BLaER1 treated with 17β-estradiol and CSF1 and Interleukin-3, amounts not matched to agents 10 nM and 100 nM (cell line): Measurements from ENCODE around the gene DNAJB6.
"Not testable (repeated sequence)": the region's sequence is repeated elsewhere in the genome, so short reads cannot be mapped to it uniquely, and the experiment has no call there.

Experiments
- H3K27ac ChIP-seq, 11 experiments: shearing (Covaris generic); formaldehyde crosslinking; 2 replicates each; pipeline ENCODE4 v1.8.1; 2022
- H3K27me3 ChIP-seq, 11 experiments: shearing (Covaris generic); formaldehyde crosslinking; 2 replicates each; pipeline ENCODE4 v1.8.1; 2022
- H3K36me3 ChIP-seq, 11 experiments: shearing (Covaris generic); formaldehyde crosslinking; 2 replicates each; pipeline ENCODE4 v1.8.1; 2022
- H3K4me1 ChIP-seq, 10 experiments: shearing (Covaris generic); formaldehyde crosslinking; 2 replicates each; pipeline ENCODE4 v1.8.1; 2022
- H3K4me2 ChIP-seq, 11 experiments: shearing (Covaris generic); formaldehyde crosslinking; 2 replicates each; pipeline ENCODE4 v1.8.1; 2022
- H3K4me3 ChIP-seq, 10 experiments: shearing (Covaris generic); formaldehyde crosslinking; 2 replicates each; pipeline ENCODE4 v1.8.1; 2022
- H3K9ac ChIP-seq, 11 experiments: shearing (Covaris generic); formaldehyde crosslinking; 2 replicates each; pipeline ENCODE4 v1.8.1; 2022
- H3K9me3 ChIP-seq, 11 experiments: shearing (Covaris generic); formaldehyde crosslinking; replicated peaks in 1 of 11; 2 replicates each; pipeline ENCODE4 v1.8.1; 2022
- H4K20me1 ChIP-seq, 11 experiments: shearing (Covaris generic); formaldehyde crosslinking; 2 replicates each; pipeline ENCODE4 v1.8.1; 2022
- Cebpa-rat ChIP-seq, 11 experiments: shearing (Covaris generic); IDR thresholded peaks; 2 replicates each; pipeline ENCODE4 v1.8.1; 2022

DNAJB6 gene

DNA sequence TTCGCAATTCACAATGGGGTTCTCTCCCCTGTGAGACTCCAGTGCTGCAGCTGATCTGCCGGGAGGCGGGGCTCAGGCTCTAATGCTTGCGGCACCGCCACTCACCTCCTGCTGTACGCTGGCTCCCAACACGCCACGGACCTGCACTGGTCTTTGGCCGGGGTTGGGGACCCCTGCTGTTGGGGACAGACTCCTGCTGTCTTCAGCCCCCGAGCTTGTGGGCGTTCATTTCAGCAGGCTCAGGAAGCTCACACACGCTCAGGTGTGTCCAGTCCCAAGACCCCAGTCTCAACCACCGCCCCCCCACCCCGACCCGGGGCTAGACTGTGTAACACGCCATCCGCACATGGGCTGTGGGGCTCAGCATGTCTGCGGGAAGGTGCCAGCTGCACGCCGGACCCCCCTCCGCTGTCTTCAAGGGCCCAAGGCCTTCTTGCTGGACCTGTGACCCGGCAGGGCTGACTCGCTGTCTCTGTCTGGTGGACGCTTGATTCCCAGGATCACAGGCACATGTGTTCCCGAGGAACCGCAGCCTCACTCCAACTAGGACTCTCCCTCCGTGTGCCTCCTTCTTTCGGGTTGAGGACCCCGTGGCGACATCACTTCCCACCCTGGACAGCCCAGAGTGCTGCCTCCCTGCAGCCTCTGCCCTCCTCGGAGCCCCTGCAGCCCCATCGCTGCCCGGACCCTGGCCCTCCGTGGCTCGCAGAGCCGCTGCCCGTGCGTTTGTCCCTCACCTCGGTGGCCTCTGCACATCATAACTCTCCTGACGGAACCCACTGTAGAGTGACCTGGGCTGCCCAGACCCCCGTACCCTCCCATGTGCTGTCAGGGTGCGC is 106.4 kb downstream of the DNAJB6 start:
- Histone ChIP-seq H3K9me3 (peaks cover 0 to 12% (median 0%) of the 10 kb centered on the region in 11 experiments; a peak in 6 of 22 replicates), H4K20me1 (no peaks in the 10 kb centered on the region), H3K27me3 (peaks cover 0 to 5% (median 0%) of the 10 kb centered on the region in 11 experiments; a peak in 1 of 22 replicates), H3K4me2 (no peak overlapping the region), H3K4me3 (no peak overlapping the region), H3K27ac (no peak overlapping the region), H3K4me1 (peaks cover 5 to 27% (median 20%) of the 10 kb centered on the region in 10 experiments; a peak in 18 of 20 replicates), H3K9ac (no peak overlapping the region), H3K36me3 (no peaks in the 10 kb centered on the region)
- no peak for TF ChIP-seq Cebpa-rat (IDR thresholded peaks at IDR 0.05)

GRCh38 chr7:157444011-157444842 is 107.4 kb downstream of the DNAJB6 start:
- H3K27me3 ChIP-seq = peaks cover 0 to 5% (median 0%) of the 10 kb centered on the region in 11 experiments; a peak in 1 of 22 replicates
- no peak for TF ChIP-seq Cebpa-rat (IDR thresholded peaks at IDR 0.05)
- peak overlapping the region in 6 of 11 experiments; percentile 5 to 36 (median 26); a peak in 7 of 22 replicates for H3K4me2 ChIP-seq
- H3K36me3 ChIP-seq = no peaks in the 10 kb centered on the region
- no peak overlapping the region for H3K4me3 ChIP-seq
- no peaks in the 10 kb centered on the region for H4K20me1 ChIP-seq
- no peak overlapping the region for H3K9ac ChIP-seq
- H3K27ac ChIP-seq = no peak overlapping the region
- H3K4me1 ChIP-seq = peaks cover 5 to 27% (median 20%) of the 10 kb centered on the region in 10 experiments; a peak in 18 of 20 replicates
- H3K9me3 ChIP-seq = peaks cover 0 to 12% (median 0%) of the 10 kb centered on the region in 11 experiments; a peak in 6 of 22 replicates

DNA sequence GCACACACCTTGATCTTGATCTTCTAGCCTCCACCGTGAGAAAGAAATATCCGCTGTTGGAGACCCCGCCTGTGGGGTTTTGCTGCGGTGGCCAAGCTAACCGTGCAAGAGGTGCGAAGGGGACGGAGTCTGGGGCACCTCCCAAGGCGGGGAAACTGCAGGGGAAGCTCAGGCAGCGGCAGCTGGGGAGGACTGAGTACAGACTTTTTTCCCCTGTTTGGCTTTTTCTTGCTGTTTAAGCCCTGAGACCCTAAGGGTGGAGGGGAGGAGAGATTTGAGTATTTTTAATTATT is 108.0 kb downstream of the DNAJB6 start:
- no peak overlapping the region for H3K4me3 ChIP-seq
- H4K20me1 ChIP-seq = no peaks in the 10 kb centered on the region
- H3K9me3 ChIP-seq = peaks cover 0 to 12% (median 0%) of the 10 kb centered on the region in 11 experiments; a peak in 6 of 22 replicates
- no peak for TF ChIP-seq Cebpa-rat (IDR thresholded peaks at IDR 0.05)
- H3K4me1 ChIP-seq = peaks cover 5 to 27% (median 20%) of the 10 kb centered on the region in 10 experiments; a peak in 18 of 20 replicates
- no peak overlapping the region for H3K27ac ChIP-seq
- H3K9ac ChIP-seq = no peak overlapping the region
- H3K4me2 ChIP-seq = peak overlapping the region in 6 of 11 experiments; percentile 5 to 36 (median 26); a peak in 9 of 22 replicates
- H3K36me3 ChIP-seq = no peaks in the 10 kb centered on the region
- peaks cover 0 to 5% (median 0%) of the 10 kb centered on the region in 11 experiments; a peak in 1 of 22 replicates for H3K27me3 ChIP-seq

GRCh38 chr7:157445246-157445955 is 108.6 kb downstream of the DNAJB6 start:
- Histone ChIP-seq H3K27me3 (peaks cover 0 to 5% (median 0%) of the 10 kb centered on the region in 11 experiments; a peak in 1 of 22 replicates), H3K27ac (no peak overlapping the region), H3K9ac (no peak overlapping the region), H3K9me3 (peaks cover 0 to 12% (median 0%) of the 10 kb centered on the region in 11 experiments; a peak in 6 of 22 replicates), H4K20me1 (no peaks in the 10 kb centered on the region), H3K36me3 (no peaks in the 10 kb centered on the region), H3K4me3 (no peak overlapping the region), H3K4me2 (peak overlapping the region in 4 of 11 experiments; percentile 22 to 36 (median 26); a peak in 9 of 22 replicates), H3K4me1 (peaks cover 5 to 22% (median 15%) of the 10 kb centered on the region in 10 experiments; a peak in 18 of 20 replicates)
- TF ChIP-seq Cebpa-rat (IDR thresholded peaks at IDR 0.05) = no peak

GRCh38 chr7:157445956-157446295 is 109.1 kb downstream of the DNAJB6 start:
- Histone ChIP-seq H3K27ac (no peak overlapping the region), H3K4me2 (no peak overlapping the region), H4K20me1 (no peaks in the 10 kb centered on the region), H3K27me3 (peaks cover 0 to 5% (median 0%) of the 10 kb centered on the region in 11 experiments; a peak in 1 of 22 replicates), H3K4me1 (peaks cover under 1 to 17% (median 10%) of the 10 kb centered on the region in 10 experiments; a peak in 18 of 20 replicates), H3K9me3 (peaks cover 0 to 12% (median 0%) of the 10 kb centered on the region in 11 experiments; a peak in 6 of 22 replicates), H3K9ac (no peak overlapping the region), H3K36me3 (no peaks in the 10 kb centered on the region), H3K4me3 (no peak overlapping the region)
- TF ChIP-seq Cebpa-rat (IDR thresholded peaks at IDR 0.05) = no peak

- no peak overlapping the region for H3K4me3 ChIP-seq
- peaks cover 0 to 5% (median 0%) of the 10 kb centered on the region in 11 experiments; a peak in 1 of 22 replicates for H3K27me3 ChIP-seq
- no peak overlapping the region for H3K9ac ChIP-seq
- no peak overlapping the region for H3K4me2 ChIP-seq
- no peak for TF ChIP-seq Cebpa-rat (IDR thresholded peaks at IDR 0.05)
- H3K36me3 ChIP-seq = no peaks in the 10 kb centered on the region
- no peaks in the 10 kb centered on the region for H4K20me1 ChIP-seq
- peaks cover 0 to 12% (median 0%) of the 10 kb centered on the region in 11 experiments; a peak in 6 of 22 replicates for H3K9me3 ChIP-seq
- H3K4me1 ChIP-seq = peaks cover 0 to 16% (median 8%) of the 10 kb centered on the region in 10 experiments; a peak in 8 of 20 replicates
- no peak overlapping the region for H3K27ac ChIP-seq
Measured at GRCh38 chr7:157446322-157446721, 109.5 kb downstream of the DNAJB6 start.

- H3K27me3 ChIP-seq, H4K20me1 ChIP-seq, H3K36me3 ChIP-seq, H3K4me2 ChIP-seq, H3K9ac ChIP-seq, H3K4me1 ChIP-seq, H3K4me3 ChIP-seq, H3K27ac ChIP-seq: not testable (repeated sequence)
- H3K9me3 ChIP-seq = peaks cover 10 to 24% (median 16%) of the 10 kb centered on the region in 11 experiments
Measured at GRCh38 chr7:157454003-157454402, 117.2 kb downstream of the DNAJB6 start.

DNA sequence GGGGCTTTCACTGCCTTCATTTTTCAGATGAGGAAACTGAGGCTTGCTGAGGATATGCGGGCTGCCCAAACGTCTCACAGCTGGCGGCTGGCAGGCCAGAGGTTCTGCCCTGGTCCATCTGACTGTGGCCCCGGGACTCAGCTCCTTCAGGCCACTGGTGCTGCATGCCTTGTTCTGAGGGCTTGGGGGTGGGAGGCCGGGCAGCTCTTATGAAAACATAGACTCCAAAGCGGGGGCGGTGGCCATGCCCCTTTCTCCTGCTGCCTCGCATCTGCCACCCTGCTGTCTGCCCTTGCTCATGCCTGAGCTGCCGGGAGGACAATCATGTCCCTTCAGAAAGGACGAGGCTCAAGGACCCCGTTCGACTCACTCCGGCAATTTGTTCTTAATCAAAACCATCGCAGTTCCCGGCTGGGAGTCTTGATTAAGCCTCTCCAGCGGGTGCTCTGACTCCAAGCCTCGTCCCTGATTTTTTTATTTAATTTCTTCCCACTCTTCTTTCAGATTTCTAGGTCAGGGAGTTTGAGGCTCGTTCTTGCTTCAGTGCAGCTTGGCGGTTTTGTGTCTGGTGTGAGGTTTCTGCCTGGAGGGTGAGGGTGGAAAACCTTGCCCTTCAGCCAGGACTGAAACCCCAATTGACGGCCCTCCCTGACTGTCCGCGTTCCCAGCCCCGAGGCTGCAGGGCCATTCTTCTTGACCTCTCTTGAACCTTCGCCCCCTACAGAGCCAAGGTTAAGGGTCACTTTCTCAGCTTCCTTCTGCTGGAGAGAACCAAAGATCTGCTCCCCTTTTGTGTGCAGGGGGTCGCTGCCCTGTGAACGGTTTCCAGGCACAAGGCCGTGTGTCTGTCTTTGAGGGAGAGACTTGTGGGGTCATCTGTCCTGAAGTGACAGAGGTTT is 120.8 kb downstream of the DNAJB6 start:
- Histone ChIP-seq H3K27ac (no peak overlapping the region), H3K4me1 (peaks cover 0 to 5% (median 3%) of the 10 kb centered on the region in 10 experiments; a peak in 10 of 20 replicates), H3K36me3 (no peaks in the 10 kb centered on the region), H3K27me3 (no peaks in the 10 kb centered on the region), H3K9ac (no peak overlapping the region), H3K4me3 (no peak overlapping the region), H3K9me3 (peaks cover 10 to 24% (median 16%) of the 10 kb centered on the region in 11 experiments), H4K20me1 (no peaks in the 10 kb centered on the region; a peak in 1 of 22 replicates), H3K4me2 (no peak overlapping the region)
- TF ChIP-seq Cebpa-rat (IDR thresholded peaks at IDR 0.05) = no peak
